GM21576 (cell line): ENCODE data around the gene MARCO.
"Not testable (repeated sequence)": the region's sequence is repeated elsewhere in the genome, so short reads cannot be mapped to it uniquely, and the experiment has no call there.

ENCODE experiments used
- ATAC-seq: cut with Tn5 transposase; IDR thresholded peaks from one replicate; pipeline ENCODE4 v1.9.1; 2021; ENCODE audit warnings: mild to moderate bottlenecking, moderate library complexity; ENCODE audit not compliant: unreplicated experiment

The MARCO gene

GRCh38 chr2:118994172-118994700 lies 52.2 kb downstream of the MARCO start:
- no peak for ATAC-seq

- ATAC-seq = no peak
Observed at GRCh38 chr2:118994778-118995177, 52.8 kb downstream of the MARCO start.

GRCh38 chr2:119003856-119004255 lies 61.9 kb downstream of the MARCO start:
- ATAC-seq = not testable (repeated sequence)

- ATAC-seq = no peak
Observed at GRCh38 chr2:119004602-119005001, 62.6 kb downstream of the MARCO start.

GRCh38 chr2:119005051-119005450 lies 63.1 kb downstream of the MARCO start:
- no peak for ATAC-seq

GRCh38 chr2:119005555-119005954 lies 63.6 kb downstream of the MARCO start:
- no peak for ATAC-seq

GRCh38 chr2:119006441-119006840 lies 64.4 kb downstream of the MARCO start:
- no peak for ATAC-seq

- no peak for ATAC-seq
Observed at GRCh38 chr2:119008108-119008507, 66.1 kb downstream of the MARCO start.

- ATAC-seq = no peak
Observed at GRCh38 chr2:119009110-119009509, 67.1 kb downstream of the MARCO start.

- no peak for ATAC-seq
Observed at GRCh38 chr2:119010336-119010735, 68.3 kb downstream of the MARCO start.

- no peak for ATAC-seq
Observed at GRCh38 chr2:119011162-119011909, 69.3 kb downstream of the MARCO start.

- no peak for ATAC-seq
Observed at GRCh38 chr2:119011910-119012209, 69.9 kb downstream of the MARCO start.

GRCh38 chr2:119012345-119013301 lies 70.6 kb downstream of the MARCO start:
- no peak for ATAC-seq

- ATAC-seq = no peak
Observed at GRCh38 chr2:119013671-119014070, 71.7 kb downstream of the MARCO start.

GRCh38 chr2:119015845-119016244 lies 73.9 kb downstream of the MARCO start:
- ATAC-seq = no peak

- ATAC-seq = no peak
Observed at GRCh38 chr2:119019521-119019920, 77.5 kb downstream of the MARCO start.

GRCh38 chr2:119022678-119023077 lies 80.7 kb downstream of the MARCO start:
- ATAC-seq = no peak

GRCh38 chr2:119023534-119023933 lies 81.5 kb downstream of the MARCO start:
- ATAC-seq = no peak

GRCh38 chr2:119024152-119024551 lies 82.2 kb downstream of the MARCO start:
- no peak for ATAC-seq

- ATAC-seq = no peak
Observed at GRCh38 chr2:119024568-119024967, 82.6 kb downstream of the MARCO start.

- ATAC-seq = no peak
Observed at GRCh38 chr2:119025013-119025412, 83.0 kb downstream of the MARCO start.
